Lower leg skin (tissue), 3 donors: Measurements from ENCODE around the gene ACOXL.

Source experiments
- CTCF ChIP-seq, 3 donors: fragments of 450-650 bp; IDR thresholded peaks; one replicate each; pipeline ENCODE4 v1.5.1; 2016; ENCODE audit warnings: antibody characterized with exemption in 3 of 3, mild to moderate bottlenecking in 3 of 3, moderate library complexity in 2 of 3
- POLR2A ChIP-seq, 2 donors: fragments of 450-650 bp; IDR thresholded peaks; one replicate each; pipeline ENCODE4 v1.6.1; 2016 to 2017; ENCODE audit warnings: antibody characterized with exemption in 2 of 2, mild to moderate bottlenecking in 1 of 2, moderate library complexity in 1 of 2

GRCh38 chr2:110905217-110905616, 172.8 kb downstream of the ACOXL start:
- no peak for TF ChIP-seq CTCF (IDR thresholded peaks at IDR 0.05)
- TF ChIP-seq POLR2A (IDR thresholded peaks at IDR 0.05): no peak
